CD8-positive, alpha-beta memory T cell (primary cell): ENCODE results near the gene KLF3. TPM values are rescaled to one million over a fixed set of nuclear protein-coding genes. Genes with fewer than 3 reads are reported as not detected.

ENCODE experiments used
- CTCF ChIA-PET: fragments of 350-600 bp; sonication (Branson Sonifier 250); formaldehyde crosslinking; loops from one replicate; lab custom pipeline; 2021; ENCODE audit warnings: antibody characterized with exemption; lab: Charles Lee
- POLR2A ChIA-PET: fragments of 350-600 bp; sonication (Branson Sonifier 250); formaldehyde crosslinking; loops from one replicate; lab custom pipeline; 2021; ENCODE audit warnings: antibody characterized with exemption; lab: Charles Lee
- DNase-seq, 5 donors: peaks; one replicate each; pipeline versions ENCODE4 v3.0.0 to v3.0.0-alpha.2; 2020 to 2022; ENCODE audit warnings: mixed read lengths in 1 of 5
- H3K27ac ChIP-seq: one replicate; pipeline ENCODE4 v1.7.0; 2013; ENCODE audit warnings: low read depth, mild to moderate bottlenecking, low read length, moderate library complexity
- H3K27me3 ChIP-seq: 2 replicates; pipeline ENCODE4 v1.7.0; 2013; ENCODE audit warnings: low read length, mild to moderate bottlenecking; ENCODE audit not compliant: insufficient read depth, poor library complexity, severe bottlenecking
- H3K36me3 ChIP-seq: 2 replicates; pipeline ENCODE4 v1.7.0; 2013; ENCODE audit warnings: mild to moderate bottlenecking, low read length, moderate library complexity; ENCODE audit not compliant: insufficient read depth
- H3K4me1 ChIP-seq: 2 replicates; pipeline ENCODE4 v1.7.0; 2013; ENCODE audit warnings: mild to moderate bottlenecking, low read length, moderate library complexity; ENCODE audit not compliant: insufficient read depth
- H3K4me3 ChIP-seq: 2 replicates; pipeline ENCODE4 v1.7.0; 2013; ENCODE audit warnings: mild to moderate bottlenecking, low read length
- H3K9me3 ChIP-seq: 2 replicates; pipeline ENCODE4 v1.7.0; 2013; ENCODE audit warnings: mild to moderate bottlenecking, low read length
- H3K27ac Mint-ChIP-seq, 8 donors: one replicate each; pipeline ENCODE4 v1.8.0; 2020 to 2021; ENCODE audit warnings: mixed read lengths in 8 of 8, mild to moderate bottlenecking in 6 of 8, inconsistent platforms in 3 of 8, moderate library complexity in 3 of 8
- H3K27me3 Mint-ChIP-seq, 2 donors: one replicate each; pipeline ENCODE4 v1.8.0; 2020 to 2021; ENCODE audit warnings: mixed read lengths in 2 of 2, mild to moderate bottlenecking in 1 of 2, moderate library complexity in 1 of 2
- H3K36me3 Mint-ChIP-seq, 3 donors: one replicate each; pipeline ENCODE4 v1.8.0; 2020 to 2021; ENCODE audit warnings: mixed read lengths in 3 of 3, inconsistent platforms in 1 of 3, mild to moderate bottlenecking in 1 of 3
- H3K4me1 Mint-ChIP-seq, 3 donors: one replicate each; pipeline ENCODE4 v1.8.0; 2020 to 2021; ENCODE audit warnings: mixed read lengths in 3 of 3, inconsistent platforms in 1 of 3, mild to moderate bottlenecking in 1 of 3
- H3K4me3 Mint-ChIP-seq, 7 donors: one replicate each; pipeline ENCODE4 v1.8.0; 2020 to 2021; ENCODE audit warnings: mixed read lengths in 7 of 7, mild to moderate bottlenecking in 6 of 7, moderate library complexity in 4 of 7, inconsistent platforms in 2 of 7
- H3K9me3 Mint-ChIP-seq, 5 donors: one replicate each; pipeline ENCODE4 v1.8.0; 2020 to 2022; ENCODE audit warnings: mixed read lengths in 5 of 5, mild to moderate bottlenecking in 3 of 5, moderate library complexity in 2 of 5, inconsistent platforms in 1 of 5
- polyA plus RNA-seq: library from polyadenylated mRNA; unstranded; fragments of 300-500 nt; fragmentation: Illumina TruSeq; gene quantifications from one replicate; pipeline ENCODE4 v1.2.3, GENCODE V29; 2021
- total RNA-seq, 2 experiments: library from RNA; stranded (reverse); gene quantifications; one replicate each; pipeline ENCODE4 v1.2.3, GENCODE V29; 2021

The KLF3 gene
- total and polyA plus RNA-seq, 3 experiments from 2014 or later = 15.2 to 72.9 (median 17.1) TPM

GRCh38 chr4:38704622-38705154 lies 40.7 kb downstream of the KLF3 start:
- Mint-ChIP-seq H3K9me3 (no peaks in the 10 kb centered on the region), H3K27me3 (no peaks in the 10 kb centered on the region), H3K4me3 (no peak overlapping the region), H3K36me3 (peaks cover 0 to 1% (median 0%) of the 10 kb centered on the region in 3 donors), H3K4me1 (peaks cover 12 to 14% (median 14%) of the 10 kb centered on the region in 3 donors), H3K27ac (no peak overlapping the region)
- no peak for DNase-seq
- Histone ChIP-seq H3K27me3 (no peaks in the 10 kb centered on the region), H3K9me3 (no peaks in the 10 kb centered on the region), H3K4me3 (no peak overlapping the region), H3K36me3 (no peaks in the 10 kb centered on the region), H3K27ac (no peak overlapping the region), H3K4me1 (no peaks in the 10 kb centered on the region)
- ChIA-PET POLR2A (interaction anchor here (0.7 to 1.0 kb wide), 2 partner anchors 27 to 525 kb away, joined by 3 read pairs; no protein-coding TSS in a partner anchor), CTCF (interaction anchor here (1.9 kb wide), 1 partner anchor 525 kb away, joined by 5 read pairs; no protein-coding TSS in a partner anchor)

GRCh38 chr4:38706301-38706700 lies 42.3 kb downstream of the KLF3 start:
- Mint-ChIP-seq H3K27ac (no peak overlapping the region), H3K36me3 (peaks cover 0 to 1% (median 0%) of the 10 kb centered on the region in 3 donors), H3K9me3 (no peaks in the 10 kb centered on the region), H3K4me3 (no peak overlapping the region), H3K4me1 (peaks cover 12 to 20% (median 19%) of the 10 kb centered on the region in 3 donors), H3K27me3 (peaks cover 0 to 9% of the 10 kb centered on the region in 2 donors)
- no peaks in the 10 kb centered on the region for H3K4me1 ChIP-seq
- H3K4me3 ChIP-seq = no peak overlapping the region
- H3K9me3 ChIP-seq = no peaks in the 10 kb centered on the region
- H3K27ac ChIP-seq = no peak overlapping the region
- CTCF ChIA-PET = no interaction called here
- POLR2A ChIA-PET = interaction anchor here (0.6 to 1.3 kb wide), 2 partner anchors 8 to 551 kb away, joined by 3 read pairs; no protein-coding TSS in a partner anchor
- no peak for DNase-seq
- no peaks in the 10 kb centered on the region for H3K27me3 ChIP-seq
- no peaks in the 10 kb centered on the region for H3K36me3 ChIP-seq

DNA sequence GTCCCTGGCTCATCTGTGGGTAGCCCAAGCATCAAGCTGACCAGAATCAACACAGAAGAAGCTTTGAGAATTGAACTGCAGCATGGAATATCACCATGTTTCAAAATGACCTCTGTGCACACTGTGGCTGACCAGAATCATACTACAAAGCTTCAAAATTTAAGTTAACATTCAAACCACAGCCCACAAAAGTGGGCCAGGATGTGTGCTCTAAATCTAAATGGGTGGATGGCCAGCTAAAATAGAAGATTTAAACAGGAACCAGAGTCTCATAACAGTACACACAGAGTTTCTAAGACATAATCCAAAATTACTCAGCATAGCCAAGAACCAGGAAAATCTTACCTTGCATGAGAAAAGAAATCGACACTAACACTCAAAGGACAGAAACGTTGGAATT lies 46.1 kb downstream of the KLF3 start:
- no peak overlapping the region for H3K27ac ChIP-seq
- H3K27me3 ChIP-seq = no peaks in the 10 kb centered on the region
- POLR2A ChIA-PET = no interaction called here
- H3K4me1 ChIP-seq = no peaks in the 10 kb centered on the region
- Mint-ChIP-seq H3K36me3 (peaks cover 1 to 25% (median 2%) of the 10 kb centered on the region in 3 donors), H3K9me3 (peaks cover 11 to 18% (median 15%) of the 10 kb centered on the region in 5 donors), H3K27me3 (peaks cover 0 to 9% of the 10 kb centered on the region in 2 donors), H3K27ac (no peak overlapping the region), H3K4me3 (no peak overlapping the region), H3K4me1 (peaks cover 12 to 20% (median 16%) of the 10 kb centered on the region in 3 donors)
- H3K36me3 ChIP-seq = no peaks in the 10 kb centered on the region
- no peak for DNase-seq
- no peak overlapping the region for H3K4me3 ChIP-seq
- no peaks in the 10 kb centered on the region for H3K9me3 ChIP-seq
- CTCF ChIA-PET = no interaction called here

- Mint-ChIP-seq H3K27ac (no peak overlapping the region), H3K9me3 (peaks cover 11 to 18% (median 15%) of the 10 kb centered on the region in 5 donors), H3K27me3 (peaks cover 0 to 9% of the 10 kb centered on the region in 2 donors), H3K36me3 (peaks cover 0 to 29% (median 2%) of the 10 kb centered on the region in 3 donors), H3K4me1 (peaks cover 12 to 18% (median 16%) of the 10 kb centered on the region in 3 donors), H3K4me3 (no peak overlapping the region)
- ChIA-PET CTCF (no interaction called here), POLR2A (no interaction called here)
- Histone ChIP-seq H3K27ac (no peak overlapping the region), H3K4me3 (no peak overlapping the region), H3K4me1 (no peaks in the 10 kb centered on the region), H3K27me3 (no peaks in the 10 kb centered on the region), H3K9me3 (no peaks in the 10 kb centered on the region), H3K36me3 (no peaks in the 10 kb centered on the region)
- no peak for DNase-seq
Observed at GRCh38 chr4:38711066-38711465, 47.1 kb downstream of the KLF3 start.

- Histone ChIP-seq H3K27ac (no peak overlapping the region), H3K4me1 (no peaks in the 10 kb centered on the region), H3K4me3 (no peak overlapping the region), H3K27me3 (no peaks in the 10 kb centered on the region), H3K9me3 (no peaks in the 10 kb centered on the region), H3K36me3 (no peaks in the 10 kb centered on the region)
- peaks cover 0 to 3% (median 2%) of the 10 kb centered on the region in 3 donors for H3K4me1 Mint-ChIP-seq
- DNase-seq = no peak
- peaks cover 11 to 18% (median 15%) of the 10 kb centered on the region in 5 donors for H3K9me3 Mint-ChIP-seq
- no peak overlapping the region for H3K27ac Mint-ChIP-seq
- H3K27me3 Mint-ChIP-seq = peaks cover 0 to 9% of the 10 kb centered on the region in 2 donors
- peaks cover 0 to 29% (median 2%) of the 10 kb centered on the region in 3 donors for H3K36me3 Mint-ChIP-seq
- ChIA-PET POLR2A (no interaction called here), CTCF (no interaction called here)
- H3K4me3 Mint-ChIP-seq = no peak overlapping the region
Observed at GRCh38 chr4:38715050-38715449, 51.1 kb downstream of the KLF3 start.

DNA sequence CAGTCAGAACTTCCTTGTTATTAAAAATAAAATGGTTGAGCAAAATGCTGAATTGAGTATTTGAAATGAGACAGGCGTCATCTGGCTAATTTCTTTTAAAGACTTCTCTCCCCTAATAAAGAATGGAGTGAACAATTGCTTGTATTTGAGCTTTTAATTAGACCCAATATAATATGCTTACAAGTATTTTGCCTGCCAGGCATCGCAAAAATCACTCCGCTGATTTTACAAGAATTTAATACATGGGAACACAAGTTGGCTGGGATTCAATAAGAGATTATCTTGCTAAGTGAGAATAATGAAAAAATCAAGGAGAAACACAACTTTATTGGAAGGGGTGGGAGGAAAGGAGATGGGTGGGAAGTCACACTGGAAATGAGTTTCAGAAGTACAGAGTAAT lies 52.3 kb downstream of the KLF3 start:
- no peak overlapping the region for H3K4me3 Mint-ChIP-seq
- ChIA-PET CTCF (no interaction called here), POLR2A (no interaction called here)
- H3K27ac Mint-ChIP-seq = no peak overlapping the region
- DNase-seq = no peak
- H3K4me1 Mint-ChIP-seq = no peaks in the 10 kb centered on the region
- H3K4me3 ChIP-seq = no peak overlapping the region
- no peaks in the 10 kb centered on the region for H3K4me1 ChIP-seq
- H3K27ac ChIP-seq = no peak overlapping the region
- H3K27me3 ChIP-seq = no peaks in the 10 kb centered on the region
- H3K9me3 ChIP-seq = no peaks in the 10 kb centered on the region
- H3K27me3 Mint-ChIP-seq = no peaks in the 10 kb centered on the region
- H3K36me3 Mint-ChIP-seq = peaks cover 0 to 29% (median 2%) of the 10 kb centered on the region in 3 donors
- no peaks in the 10 kb centered on the region for H3K36me3 ChIP-seq
- H3K9me3 Mint-ChIP-seq = peaks cover 11 to 18% (median 15%) of the 10 kb centered on the region in 5 donors

- no peak overlapping the region for H3K27ac ChIP-seq
- no peak overlapping the region for H3K4me3 Mint-ChIP-seq
- no peaks in the 10 kb centered on the region for H3K4me1 ChIP-seq
- no peak overlapping the region for H3K4me3 ChIP-seq
- ChIA-PET POLR2A (no interaction called here), CTCF (interaction anchor here (1.6 kb wide), 1 partner anchor 16 kb away, joined by 3 read pairs; no protein-coding TSS in a partner anchor)
- no peaks in the 10 kb centered on the region for H3K4me1 Mint-ChIP-seq
- H3K27me3 ChIP-seq = no peaks in the 10 kb centered on the region
- no peak for DNase-seq
- H3K27me3 Mint-ChIP-seq = no peaks in the 10 kb centered on the region
- H3K36me3 ChIP-seq = no peaks in the 10 kb centered on the region
- peaks cover 2 to 13% (median 7%) of the 10 kb centered on the region in 5 donors for H3K9me3 Mint-ChIP-seq
- no peak overlapping the region for H3K27ac Mint-ChIP-seq
- H3K36me3 Mint-ChIP-seq = peaks cover 0 to 17% (median 0%) of the 10 kb centered on the region in 3 donors
- H3K9me3 ChIP-seq = no peaks in the 10 kb centered on the region
Observed at GRCh38 chr4:38717604-38718003, 53.6 kb downstream of the KLF3 start.

- POLR2A ChIA-PET = no interaction called here
- H3K36me3 Mint-ChIP-seq = no peaks in the 10 kb centered on the region
Observed at GRCh38 chr4:38723114-38723513, 59.1 kb downstream of the KLF3 start.

More at GRCh38 chr4:38723114-38723513, 59.1 kb downstream of the KLF3 start:
- Mint-ChIP-seq H3K27ac (no peak overlapping the region), H3K27me3 (no peaks in the 10 kb centered on the region), H3K9me3 (no peaks in the 10 kb centered on the region), H3K4me1 (peaks cover 4 to 10% (median 4%) of the 10 kb centered on the region in 3 donors), H3K4me3 (no peak overlapping the region)
- H3K36me3 ChIP-seq = no peaks in the 10 kb centered on the region
- H3K4me1 ChIP-seq = no peaks in the 10 kb centered on the region
- no peaks in the 10 kb centered on the region for H3K27me3 ChIP-seq
- H3K9me3 ChIP-seq = no peaks in the 10 kb centered on the region
- CTCF ChIA-PET = interaction anchor here (1.2 kb wide), 1 partner anchor 544 kb away, joined by 5 read pairs; no protein-coding TSS in a partner anchor
- DNase-seq = no peak
- H3K27ac ChIP-seq = no peak overlapping the region
- H3K4me3 ChIP-seq = no peak overlapping the region
